ENCODE measurements around the gene EPN1. TPM values are rescaled to one million over a fixed set of nuclear protein-coding genes. Genes with fewer than 3 reads are reported as not detected.

The EPN1 gene
- total RNA-seq, 2 experiments from 2014 or later = 23.4 TPM

DNA sequence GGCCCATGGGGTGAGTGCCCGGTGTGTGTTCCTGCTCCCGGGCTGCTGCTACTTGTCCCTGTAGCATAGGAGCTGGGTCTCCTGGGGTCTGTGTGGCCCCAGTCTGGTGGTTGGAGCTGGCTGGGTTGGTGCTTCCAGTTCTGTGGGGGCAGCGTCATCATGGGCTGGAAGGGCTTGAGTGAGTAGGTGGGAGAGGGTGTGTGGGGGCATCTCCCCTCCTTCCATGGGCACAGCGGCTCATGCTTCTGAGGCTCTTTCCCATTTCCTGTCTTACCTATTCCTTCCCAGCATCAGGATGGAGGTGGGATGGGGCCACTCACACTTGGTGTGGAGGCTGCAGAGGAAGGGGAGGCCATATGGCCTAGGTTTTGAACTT, 8.0 kb upstream of the EPN1 start:
- H3K9me3 Mint-ChIP-seq = no peaks in the 10 kb centered on the region
- no peak overlapping the region for H3K27ac Mint-ChIP-seq
- DNase-seq = no peak
- peaks cover 37% of the 10 kb centered on the region for H3K4me1 Mint-ChIP-seq (ENCODE audit: low read depth)
- H3K36me3 Mint-ChIP-seq (ENCODE audit: low read depth) = peaks cover 44% of the 10 kb centered on the region
- CTCF ChIA-PET = interaction anchor here (0.8 to 0.9 kb wide), 2 partner anchors 13 to 56 kb away, joined by 3 read pairs; no protein-coding TSS in a partner anchor
- no peaks in the 10 kb centered on the region for H3K27me3 Mint-ChIP-seq (ENCODE audit: low read depth)
- intact Hi-C loops (cut with micrococcal nuclease) = no loop called here
- no peak overlapping the region for H3K4me3 Mint-ChIP-seq

DNA sequence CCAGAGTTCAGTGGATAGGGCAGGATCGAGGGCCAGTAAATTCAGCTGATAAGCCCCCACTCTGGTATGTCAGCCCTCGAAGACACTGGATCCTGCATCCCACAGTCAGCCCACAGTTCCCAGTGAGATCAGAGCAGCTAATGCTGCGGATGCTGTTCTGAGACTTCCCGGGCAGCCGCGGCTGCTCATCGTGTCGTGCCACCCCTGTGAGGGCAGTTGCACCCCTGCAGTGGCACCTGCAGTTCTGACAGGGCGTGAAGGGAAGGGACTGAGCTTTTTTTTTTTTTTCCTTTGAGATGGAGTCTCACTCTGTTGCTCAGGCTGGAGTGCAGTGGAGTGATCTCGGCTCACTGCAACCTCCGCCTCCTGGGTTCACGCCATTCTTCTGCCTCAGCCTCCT, 7.5 kb upstream of the EPN1 start:
- no peaks in the 10 kb centered on the region for H3K27me3 Mint-ChIP-seq (ENCODE audit: low read depth)

DNA sequence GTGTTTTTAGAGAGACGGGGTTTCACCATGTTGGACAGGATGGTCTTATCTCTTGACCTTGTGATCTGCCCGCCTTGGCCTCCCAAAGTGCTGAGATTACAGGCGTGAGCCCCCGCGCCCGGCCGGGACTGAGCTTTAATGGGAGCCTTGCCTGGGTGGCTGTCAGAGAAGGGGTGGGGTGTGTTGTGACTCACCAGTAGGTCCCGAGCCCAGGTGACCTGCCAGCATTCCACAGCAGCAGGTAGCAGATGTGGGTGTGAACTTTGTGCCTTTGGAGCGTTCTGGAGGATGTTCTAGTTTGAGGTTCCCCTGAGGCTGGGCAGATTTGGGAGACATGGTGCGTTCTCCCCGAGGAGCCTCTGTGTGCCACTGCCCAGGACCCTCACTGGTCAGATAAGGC, 7.1 kb upstream of the EPN1 start:
- intact Hi-C loops (cut with micrococcal nuclease) = no loop called here
- CTCF ChIA-PET = interaction anchor here (0.9 kb wide), 1 partner anchor 14 kb away, joined by 3 read pairs; no protein-coding TSS in a partner anchor
- Mint-ChIP-seq H3K27me3 (ENCODE audit: low read depth) (no peaks in the 10 kb centered on the region), H3K36me3 (ENCODE audit: low read depth) (peaks cover 42% of the 10 kb centered on the region), H3K4me3 (no peak overlapping the region), H3K9me3 (no peaks in the 10 kb centered on the region), H3K27ac (no peak overlapping the region), H3K4me1 (ENCODE audit: low read depth) (peaks cover 35% of the 10 kb centered on the region)
- DNase-seq = no peak

More for the DNA sequence above, 7.5 kb upstream of the EPN1 start:
- Mint-ChIP-seq H3K27ac (no peak overlapping the region), H3K4me3 (no peak overlapping the region), H3K4me1 (ENCODE audit: low read depth) (peaks cover 39% of the 10 kb centered on the region), H3K36me3 (ENCODE audit: low read depth) (peaks cover 46% of the 10 kb centered on the region), H3K9me3 (no peaks in the 10 kb centered on the region)
- intact Hi-C loops (cut with micrococcal nuclease) = no loop called here
- CTCF ChIA-PET = interaction anchor here (0.9 kb wide), 1 partner anchor 13 kb away, joined by 3 read pairs; no protein-coding TSS in a partner anchor
- DNase-seq = no peak

DNA sequence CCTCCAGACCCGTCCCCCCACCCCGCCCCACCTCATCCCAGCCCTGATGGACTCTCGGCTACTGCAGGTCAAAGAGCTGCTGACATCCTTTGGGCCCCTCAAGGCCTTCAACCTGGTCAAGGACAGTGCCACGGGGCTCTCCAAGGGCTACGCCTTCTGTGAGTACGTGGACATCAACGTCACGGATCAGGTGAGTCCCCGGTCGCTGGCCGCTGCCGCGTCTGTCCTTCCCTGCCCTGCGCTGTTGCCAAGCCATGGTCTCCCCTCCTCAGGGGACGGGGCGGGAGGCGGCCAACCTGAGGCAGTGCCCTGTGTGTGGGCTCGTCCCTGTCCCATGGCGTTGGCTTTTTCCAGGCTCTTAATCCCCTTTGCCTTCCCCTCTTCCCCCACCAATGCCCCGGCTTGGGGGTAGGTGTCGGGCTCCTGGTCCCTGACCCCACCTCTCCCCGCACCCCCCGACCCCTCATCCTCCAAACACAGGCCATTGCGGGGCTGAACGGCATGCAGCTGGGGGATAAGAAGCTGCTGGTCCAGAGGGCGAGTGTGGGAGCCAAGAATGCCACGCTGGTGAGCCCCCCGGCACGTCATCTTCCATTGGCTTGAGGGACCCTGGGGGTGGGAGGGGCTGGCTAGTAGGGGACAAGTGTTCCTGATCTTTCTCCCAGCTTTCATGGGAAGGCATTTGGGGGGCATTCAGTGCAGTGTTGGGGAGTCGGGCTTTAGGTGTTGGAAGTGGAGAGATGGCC, 6.2 kb upstream of the EPN1 start:
- CTCF ChIA-PET = no interaction called here
- intact Hi-C loops (cut with micrococcal nuclease) = no loop called here
- DNase-seq = no peak
- peaks cover 42% of the 10 kb centered on the region for H3K4me1 Mint-ChIP-seq (ENCODE audit: low read depth)
- no peak overlapping the region for H3K4me3 Mint-ChIP-seq
- no peaks in the 10 kb centered on the region for H3K9me3 Mint-ChIP-seq
- H3K27me3 Mint-ChIP-seq (ENCODE audit: low read depth) = no peaks in the 10 kb centered on the region
- no peak overlapping the region for H3K27ac Mint-ChIP-seq
- peaks cover 40% of the 10 kb centered on the region for H3K36me3 Mint-ChIP-seq (ENCODE audit: low read depth)

DNA sequence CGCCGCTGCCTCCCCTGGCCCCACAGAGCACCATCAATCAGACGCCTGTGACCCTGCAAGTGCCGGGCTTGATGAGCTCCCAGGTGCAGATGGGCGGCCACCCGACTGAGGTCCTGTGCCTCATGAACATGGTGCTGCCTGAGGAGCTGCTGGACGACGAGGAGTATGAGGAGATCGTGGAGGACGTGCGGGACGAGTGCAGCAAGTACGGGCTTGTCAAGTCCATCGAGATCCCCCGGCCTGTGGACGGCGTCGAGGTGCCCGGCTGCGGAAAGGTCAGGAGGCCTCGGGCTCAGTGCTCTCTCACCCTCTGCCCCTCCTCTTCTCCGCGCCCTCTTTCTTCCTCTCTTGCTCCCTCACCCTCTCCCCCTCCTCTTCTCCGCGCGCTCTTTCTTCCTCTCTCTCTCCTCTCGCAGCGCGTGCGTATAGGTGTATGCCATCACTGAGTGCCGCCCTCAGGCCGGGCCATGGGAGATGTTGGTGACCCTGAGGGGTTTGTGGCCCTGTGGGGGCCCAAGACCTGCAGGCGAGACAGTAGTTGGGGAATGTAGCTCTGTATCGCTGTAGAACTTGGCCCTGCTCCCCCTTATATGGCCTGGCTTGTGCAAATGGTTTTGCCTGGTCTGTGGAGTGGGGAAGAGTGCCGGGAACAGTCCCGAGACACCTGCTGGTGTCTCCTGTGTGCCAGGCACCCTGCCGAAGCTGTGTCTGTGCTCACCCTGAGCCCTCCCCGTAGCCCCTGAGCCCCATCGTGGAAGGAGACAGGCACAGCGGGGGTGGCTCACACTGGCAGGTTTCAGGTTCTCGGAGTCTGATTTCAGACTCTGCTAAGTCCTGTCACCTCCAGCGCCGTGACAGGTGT, 5.4 kb upstream of the EPN1 start:
- Mint-ChIP-seq H3K4me1 (ENCODE audit: low read depth) (peaks cover 42% of the 10 kb centered on the region), H3K4me3 (no peak overlapping the region), H3K36me3 (ENCODE audit: low read depth) (peaks cover 41% of the 10 kb centered on the region), H3K27ac (no peak overlapping the region), H3K9me3 (no peaks in the 10 kb centered on the region), H3K27me3 (ENCODE audit: low read depth) (no peaks in the 10 kb centered on the region)
- CTCF ChIA-PET = no interaction called here
- DNase-seq = no peak
- intact Hi-C loops (cut with micrococcal nuclease) = no loop called here

DNA sequence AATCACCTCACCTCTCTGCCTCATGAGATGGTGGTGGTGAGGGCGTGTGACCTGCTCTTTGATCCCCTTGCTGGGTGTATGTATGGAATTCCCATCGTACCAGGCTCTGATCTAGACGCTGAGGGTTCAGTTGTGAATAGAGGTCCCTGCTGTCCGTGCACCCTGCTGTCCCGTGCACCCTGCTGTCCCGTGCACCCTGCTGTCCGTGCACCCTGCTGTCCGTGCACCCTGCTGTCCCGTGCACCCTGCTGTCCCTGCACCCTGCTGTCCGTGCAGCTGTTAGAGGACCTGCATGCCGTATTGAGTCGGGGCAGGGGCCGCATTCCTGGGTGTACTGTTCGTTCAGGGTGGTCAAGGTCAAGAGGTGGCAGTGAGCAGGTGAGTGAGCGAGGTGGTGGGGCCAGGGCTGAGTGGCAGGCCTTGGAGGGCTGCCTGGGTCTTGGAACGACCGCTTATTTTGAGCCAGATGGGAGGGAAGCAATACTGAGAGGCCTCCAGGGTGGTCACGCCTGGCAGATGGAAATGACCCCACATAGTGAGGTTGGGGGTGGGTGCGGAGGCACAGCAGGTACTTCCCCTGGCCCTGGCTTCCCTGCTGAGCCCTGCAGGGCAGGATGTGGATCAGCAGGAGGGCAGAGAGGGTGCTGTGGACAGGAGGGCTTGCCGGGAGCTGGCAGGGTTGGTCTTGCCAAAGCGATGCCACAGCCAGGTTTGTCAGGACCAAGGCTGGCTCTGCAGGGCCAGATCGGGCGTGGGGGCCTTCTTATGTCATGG, 4.6 kb upstream of the EPN1 start:
- H3K9me3 Mint-ChIP-seq = no peaks in the 10 kb centered on the region
- CTCF ChIA-PET = interaction anchor here (1.5 to 2.0 kb wide), 2 partner anchors 13 to 38 kb away, joined by 9 to 10 read pairs; no protein-coding TSS in a partner anchor
- peaks cover 42% of the 10 kb centered on the region for H3K36me3 Mint-ChIP-seq (ENCODE audit: low read depth)
- no peak overlapping the region for H3K4me3 Mint-ChIP-seq
- intact Hi-C loops (cut with micrococcal nuclease) = no loop called here
- peaks cover 40% of the 10 kb centered on the region for H3K4me1 Mint-ChIP-seq (ENCODE audit: low read depth)
- no peak overlapping the region for H3K27ac Mint-ChIP-seq
- H3K27me3 Mint-ChIP-seq (ENCODE audit: low read depth) = no peaks in the 10 kb centered on the region
- DNase-seq = no peak

DNA sequence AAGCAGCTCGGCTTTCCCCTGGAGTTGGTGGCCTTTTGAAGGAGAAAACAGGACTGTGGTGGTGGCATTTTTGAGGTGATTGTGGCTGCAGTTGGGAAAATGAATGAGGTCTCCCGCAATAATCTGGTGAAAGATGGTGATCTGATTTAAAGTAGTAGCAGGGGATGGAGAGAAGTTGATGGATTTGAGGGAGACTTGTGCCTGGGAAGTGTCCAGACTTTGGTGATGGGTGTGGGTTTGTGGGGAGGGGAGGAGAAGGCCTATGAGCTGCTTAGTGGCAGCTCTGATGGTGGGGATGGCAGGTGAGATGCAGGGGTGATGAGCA, 4.0 kb upstream of the EPN1 start:
- Mint-ChIP-seq H3K4me3 (no peak overlapping the region), H3K27ac (no peak overlapping the region), H3K36me3 (ENCODE audit: low read depth) (peaks cover 43% of the 10 kb centered on the region), H3K4me1 (ENCODE audit: low read depth) (peaks cover 44% of the 10 kb centered on the region), H3K27me3 (ENCODE audit: low read depth) (no peaks in the 10 kb centered on the region), H3K9me3 (no peaks in the 10 kb centered on the region)
- DNase-seq = no peak
- intact Hi-C loops (cut with micrococcal nuclease) = no loop called here
- CTCF ChIA-PET = interaction anchor here (1.2 to 2.0 kb wide), 3 partner anchors 8 to 39 kb away, joined by 3 to 10 read pairs (median 9); no protein-coding TSS in a partner anchor

DNA sequence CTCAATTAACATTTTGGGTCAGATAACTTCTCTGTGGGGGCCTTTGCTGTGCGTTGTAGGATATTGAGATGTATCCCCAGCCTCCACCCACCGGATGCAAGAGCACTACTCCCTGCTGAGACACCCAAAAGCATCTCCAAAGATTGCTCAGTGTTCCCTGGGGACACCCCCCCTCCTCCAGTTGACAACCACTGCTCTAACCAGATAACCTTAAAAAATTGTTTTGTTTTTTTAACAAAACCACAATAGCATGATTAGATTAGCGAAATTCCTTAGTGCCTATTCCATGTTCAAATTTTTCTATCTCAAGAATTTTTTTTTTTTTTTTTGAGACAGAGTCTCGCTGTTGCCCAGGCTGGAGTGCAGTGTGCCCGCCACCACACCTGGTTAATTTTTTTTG, 2.6 kb upstream of the EPN1 start:
- Mint-ChIP-seq H3K27me3 (ENCODE audit: low read depth) (no peaks in the 10 kb centered on the region), H3K36me3 (ENCODE audit: low read depth) (peaks cover 40% of the 10 kb centered on the region), H3K9me3 (no peaks in the 10 kb centered on the region), H3K4me1 (ENCODE audit: low read depth) (peaks cover 52% of the 10 kb centered on the region), H3K27ac (no peak overlapping the region), H3K4me3 (no peak overlapping the region)
- CTCF ChIA-PET = interaction anchor here (0.8 to 2.0 kb wide), 4 partner anchors 10 to 169 kb away, joined by 3 to 9 read pairs (median 4); no protein-coding TSS in a partner anchor
- intact Hi-C loops (cut with micrococcal nuclease) = no loop called here
- DNase-seq = no peak

DNA sequence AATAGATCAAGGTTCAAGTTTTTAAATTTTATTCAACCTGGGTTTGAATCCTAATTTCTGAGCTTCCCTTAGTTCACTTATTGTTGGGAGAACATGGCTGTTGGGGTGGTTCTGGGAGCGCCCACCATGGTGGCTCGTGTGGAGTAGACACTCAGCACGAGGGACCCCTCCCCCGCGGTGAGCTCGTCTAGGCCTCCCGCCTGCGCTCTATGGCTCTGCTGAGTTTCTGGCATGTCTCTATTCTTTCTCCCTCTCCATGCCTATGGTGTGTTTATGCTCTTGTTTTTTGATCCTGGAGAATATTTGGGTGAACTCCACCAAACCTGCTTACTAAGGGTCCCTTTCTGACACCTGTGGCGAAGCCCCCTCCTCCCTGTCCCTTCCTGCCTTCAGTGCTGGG, 1.6 kb upstream of the EPN1 start:
- CTCF ChIA-PET = interaction anchor here (0.7 to 1.1 kb wide), 2 partner anchors 26 to 170 kb away, joined by 3 to 4 read pairs; no protein-coding TSS in a partner anchor
- H3K36me3 Mint-ChIP-seq (ENCODE audit: low read depth) = peaks cover 32% of the 10 kb centered on the region
- intact Hi-C loops (cut with micrococcal nuclease) = no loop called here
- no peaks in the 10 kb centered on the region for H3K9me3 Mint-ChIP-seq
- no peaks in the 10 kb centered on the region for H3K27me3 Mint-ChIP-seq (ENCODE audit: low read depth)
- H3K4me1 Mint-ChIP-seq (ENCODE audit: low read depth) = peaks cover 58% of the 10 kb centered on the region
- DNase-seq = no peak
- no peak overlapping the region for H3K4me3 Mint-ChIP-seq
- peak overlapping the region; percentile 22 for H3K27ac Mint-ChIP-seq

DNA sequence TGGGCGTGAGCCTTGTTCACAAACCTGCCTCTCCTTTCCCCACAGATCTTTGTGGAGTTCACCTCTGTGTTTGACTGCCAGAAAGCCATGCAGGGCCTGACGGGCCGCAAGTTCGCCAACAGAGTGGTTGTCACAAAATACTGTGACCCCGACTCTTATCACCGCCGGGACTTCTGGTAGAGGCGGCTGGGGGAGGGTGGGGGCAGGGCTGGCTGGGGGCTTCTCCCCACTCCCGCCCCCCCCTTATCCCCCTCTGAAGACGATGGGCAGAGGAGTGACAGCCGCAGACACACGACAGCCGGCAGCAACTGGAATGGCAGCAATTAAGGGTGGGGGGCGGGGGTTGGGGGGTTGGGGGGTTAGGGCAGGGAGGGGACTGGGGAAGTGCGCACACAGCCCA, 1.1 kb upstream of the EPN1 start:
- H3K9me3 Mint-ChIP-seq = no peaks in the 10 kb centered on the region
- H3K4me3 Mint-ChIP-seq = no peak overlapping the region
- H3K36me3 Mint-ChIP-seq (ENCODE audit: low read depth) = peaks cover 32% of the 10 kb centered on the region
- peaks cover 62% of the 10 kb centered on the region for H3K4me1 Mint-ChIP-seq (ENCODE audit: low read depth)
- intact Hi-C loops (cut with micrococcal nuclease) = loop anchor here (2.0 kb wide), 1 partner anchor 39 kb away; no protein-coding TSS in a partner anchor
- CTCF ChIA-PET = no interaction called here
- H3K27ac Mint-ChIP-seq = peak overlapping the region; percentile 22
- no peaks in the 10 kb centered on the region for H3K27me3 Mint-ChIP-seq (ENCODE audit: low read depth)
- DNase-seq = no peak

DNA sequence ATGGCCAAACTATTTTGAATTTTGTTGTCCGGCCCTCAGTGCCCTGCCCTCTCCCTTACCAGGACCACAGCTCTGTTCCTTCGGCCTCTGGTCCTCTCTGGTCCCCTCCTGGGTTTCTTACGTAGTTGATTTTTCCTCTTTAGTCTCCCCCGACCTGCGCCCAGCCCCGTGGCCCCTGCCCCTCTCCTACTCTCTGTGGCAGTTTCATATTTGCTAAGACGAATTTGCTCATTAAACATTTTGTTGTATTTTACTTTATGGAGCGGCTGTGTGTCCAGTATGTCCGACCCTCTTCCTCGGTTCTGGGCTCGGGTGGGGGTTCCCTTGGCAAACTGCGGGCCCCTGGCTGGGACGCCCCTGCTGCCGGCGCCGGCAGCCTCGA, 576 bp upstream of the EPN1 start:
- H3K27me3 Mint-ChIP-seq (ENCODE audit: low read depth) = no peaks in the 10 kb centered on the region
- H3K4me3 Mint-ChIP-seq = peak overlapping the region; percentile 55
- H3K9me3 Mint-ChIP-seq = no peaks in the 10 kb centered on the region
- CTCF ChIA-PET = no interaction called here
- no peak for DNase-seq
- intact Hi-C loops (cut with micrococcal nuclease) = loop anchor here (2.0 kb wide), 1 partner anchor 40 kb away; no protein-coding TSS in a partner anchor
- peaks cover 32% of the 10 kb centered on the region for H3K36me3 Mint-ChIP-seq (ENCODE audit: low read depth)
- no peak overlapping the region for H3K27ac Mint-ChIP-seq
- H3K4me1 Mint-ChIP-seq (ENCODE audit: low read depth) = peaks cover 63% of the 10 kb centered on the region
